ENCODE measurements around the gene ABCC3.
A peak's percentile ranks its signal among the peaks of the same experiment; 100 is the strongest.
"Not testable (repeated sequence)": the region's sequence is repeated elsewhere in the genome, so short reads cannot be mapped to it uniquely, and the experiment has no call there.

ABCC3 gene

DNA sequence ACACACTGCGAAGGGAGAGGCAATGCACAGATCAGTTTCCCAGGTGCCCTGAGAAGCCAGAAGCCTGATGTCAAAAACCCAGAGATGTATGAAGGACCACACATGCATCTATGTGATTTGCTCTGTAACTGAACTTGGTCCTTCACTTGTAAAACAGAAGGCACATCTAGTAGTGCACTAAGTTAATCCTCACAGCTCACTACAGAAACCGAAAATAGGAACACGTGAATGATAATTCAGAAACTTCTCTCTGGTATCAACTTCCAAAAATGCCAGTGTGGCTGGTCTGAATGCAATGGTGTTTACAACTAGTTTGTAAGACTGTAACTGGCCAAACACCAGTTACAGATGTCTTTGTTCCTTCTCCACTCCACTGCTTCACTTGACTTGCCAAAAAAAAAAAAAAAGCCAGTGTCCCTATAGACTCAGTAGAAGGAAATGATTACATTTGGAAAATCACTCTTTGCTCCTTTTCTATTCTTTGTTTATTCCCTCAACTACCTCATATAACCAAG, 61.7 kb downstream of the ABCC3 start:
- peaks cover 12% of the 10 kb centered on the region for H3K4me1 ChIP-seq (ENCODE audit: insufficient read depth, low read length)
- H3K4me3 ChIP-seq (ENCODE audit: low read length) = no peak overlapping the region
- H3K27me3 ChIP-seq (ENCODE audit: insufficient read depth, low read length) = no peaks in the 10 kb centered on the region
- no peak overlapping the region for H2AFZ ChIP-seq (ENCODE audit: low read depth, low read length)
- H3K36me3 ChIP-seq (ENCODE audit: insufficient read depth, low read length) = peaks cover 62% of the 10 kb centered on the region
- no peaks in the 10 kb centered on the region for H3K9me3 ChIP-seq (ENCODE audit: low read length)

DNA sequence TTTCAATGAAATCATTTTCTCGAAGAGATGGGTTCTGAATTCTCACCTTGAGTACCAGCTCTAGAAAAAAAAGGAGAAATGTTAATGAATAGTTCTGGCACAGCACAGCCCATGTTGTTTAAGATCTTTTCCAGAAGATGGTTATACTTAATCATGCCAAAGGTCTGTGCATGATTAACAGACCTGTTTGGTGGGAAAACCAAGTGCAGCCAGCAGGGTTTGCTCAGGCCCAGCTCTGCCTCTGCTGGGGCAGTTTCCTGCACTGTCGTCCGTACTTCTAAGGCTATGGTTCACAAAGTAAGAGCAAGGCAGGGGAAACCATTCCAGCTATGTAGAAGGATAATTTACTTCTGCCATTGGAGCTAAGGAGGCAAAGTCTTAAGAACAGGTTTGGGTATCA, 62.4 kb downstream of the ABCC3 start:
- no peaks in the 10 kb centered on the region for H3K9me3 ChIP-seq (ENCODE audit: low read length)
- no peaks in the 10 kb centered on the region for H3K27me3 ChIP-seq (ENCODE audit: insufficient read depth, low read length)
- H2AFZ ChIP-seq (ENCODE audit: low read depth, low read length) = no peak overlapping the region
- H3K4me1 ChIP-seq (ENCODE audit: insufficient read depth, low read length) = peaks cover 5% of the 10 kb centered on the region
- peaks cover 67% of the 10 kb centered on the region for H3K36me3 ChIP-seq (ENCODE audit: insufficient read depth, low read length)
- no peak overlapping the region for H3K4me3 ChIP-seq (ENCODE audit: low read length)

DNA sequence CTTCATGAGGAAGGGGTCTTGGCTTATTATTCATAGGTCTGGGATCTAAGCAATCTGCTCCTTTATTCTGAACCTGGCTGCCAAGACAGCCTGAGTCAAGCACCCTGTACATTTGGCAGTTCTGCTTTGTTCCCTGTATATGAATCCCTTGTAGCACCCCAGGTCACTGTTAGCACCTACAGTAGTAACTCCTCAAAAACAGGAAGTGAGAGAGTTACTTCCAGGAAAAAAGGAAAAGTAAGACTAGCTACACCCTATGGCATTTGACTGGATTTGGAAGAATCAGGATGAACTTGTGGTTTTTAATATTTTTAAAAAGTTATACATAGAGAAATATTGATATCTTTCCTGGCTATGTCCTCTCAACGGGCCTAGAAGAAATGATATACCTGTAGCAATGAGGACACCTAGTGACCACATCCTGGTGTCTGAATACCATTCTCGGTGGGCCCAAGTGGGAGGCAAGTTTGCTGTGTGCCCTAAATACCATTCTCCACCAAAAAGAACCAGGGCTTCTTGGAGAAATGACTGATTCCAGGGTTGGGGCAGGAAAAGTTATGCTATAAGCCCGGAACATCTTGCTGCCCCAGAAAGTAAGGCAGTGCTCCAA, 63.1 kb downstream of the ABCC3 start:
- Histone ChIP-seq H3K27me3 (ENCODE audit: insufficient read depth, low read length) (no peaks in the 10 kb centered on the region), H2AFZ (ENCODE audit: low read depth, low read length) (no peak overlapping the region), H3K36me3 (ENCODE audit: insufficient read depth, low read length) (peaks cover 70% of the 10 kb centered on the region), H3K4me3 (ENCODE audit: low read length) (no peak overlapping the region), H3K4me1 (ENCODE audit: insufficient read depth, low read length) (no peaks in the 10 kb centered on the region), H3K9me3 (ENCODE audit: low read length) (no peaks in the 10 kb centered on the region)

DNA sequence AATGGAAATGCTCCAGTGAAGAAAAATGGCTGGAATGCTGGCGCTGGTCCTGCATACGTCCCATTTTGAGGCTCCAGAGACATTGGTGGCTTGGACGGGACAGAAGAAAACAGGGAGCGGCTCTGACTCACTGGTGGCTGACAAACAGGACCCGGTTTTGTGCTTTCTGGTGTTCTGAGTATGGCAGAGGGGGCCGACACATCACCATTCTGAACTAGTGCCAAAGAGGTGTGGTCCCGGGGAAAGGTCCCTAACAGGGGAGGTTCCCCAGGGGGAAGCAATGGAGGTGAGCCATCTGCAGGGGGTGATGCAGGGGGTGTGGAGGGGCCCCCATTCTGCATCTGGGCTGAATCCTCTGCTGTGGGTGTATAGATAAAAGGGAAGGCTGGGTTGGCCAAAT, 64.7 kb downstream of the ABCC3 start:
- Histone ChIP-seq H3K36me3 (ENCODE audit: insufficient read depth, low read length) (peaks cover 74% of the 10 kb centered on the region), H3K9me3 (ENCODE audit: low read length) (no peaks in the 10 kb centered on the region), H3K4me3 (ENCODE audit: low read length) (no peak overlapping the region), H3K27me3 (ENCODE audit: insufficient read depth, low read length) (no peaks in the 10 kb centered on the region), H2AFZ (ENCODE audit: low read depth, low read length) (no peak overlapping the region), H3K4me1 (ENCODE audit: insufficient read depth, low read length) (no peaks in the 10 kb centered on the region)

DNA sequence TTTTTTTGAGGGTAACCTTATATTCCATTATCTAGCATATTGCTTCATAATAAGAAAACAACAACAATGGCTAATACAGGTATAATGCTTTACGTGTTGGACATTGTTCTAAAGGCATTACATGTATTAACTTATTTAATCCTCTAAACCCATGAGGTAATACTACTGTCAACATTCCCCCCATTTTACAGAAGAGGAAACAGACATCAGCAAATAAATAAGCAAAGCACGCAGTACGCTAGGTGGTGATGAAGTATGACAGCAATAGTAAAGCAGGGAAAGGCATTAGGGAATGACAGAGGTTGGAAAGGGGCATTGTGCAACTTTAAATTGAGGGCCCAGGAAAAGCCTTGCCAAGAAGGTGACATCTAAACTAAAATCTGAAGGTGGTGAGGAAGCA, 68.5 kb downstream of the ABCC3 start:
- no peaks in the 10 kb centered on the region for H3K27me3 ChIP-seq (ENCODE audit: insufficient read depth, low read length)
- H3K9me3 ChIP-seq (ENCODE audit: low read length) = no peaks in the 10 kb centered on the region
- peaks cover 2% of the 10 kb centered on the region for H3K4me1 ChIP-seq (ENCODE audit: insufficient read depth, low read length)
- no peak overlapping the region for H2AFZ ChIP-seq (ENCODE audit: low read depth, low read length)
- peaks cover 43% of the 10 kb centered on the region for H3K36me3 ChIP-seq (ENCODE audit: insufficient read depth, low read length)
- no peak overlapping the region for H3K4me3 ChIP-seq (ENCODE audit: low read length)

DNA sequence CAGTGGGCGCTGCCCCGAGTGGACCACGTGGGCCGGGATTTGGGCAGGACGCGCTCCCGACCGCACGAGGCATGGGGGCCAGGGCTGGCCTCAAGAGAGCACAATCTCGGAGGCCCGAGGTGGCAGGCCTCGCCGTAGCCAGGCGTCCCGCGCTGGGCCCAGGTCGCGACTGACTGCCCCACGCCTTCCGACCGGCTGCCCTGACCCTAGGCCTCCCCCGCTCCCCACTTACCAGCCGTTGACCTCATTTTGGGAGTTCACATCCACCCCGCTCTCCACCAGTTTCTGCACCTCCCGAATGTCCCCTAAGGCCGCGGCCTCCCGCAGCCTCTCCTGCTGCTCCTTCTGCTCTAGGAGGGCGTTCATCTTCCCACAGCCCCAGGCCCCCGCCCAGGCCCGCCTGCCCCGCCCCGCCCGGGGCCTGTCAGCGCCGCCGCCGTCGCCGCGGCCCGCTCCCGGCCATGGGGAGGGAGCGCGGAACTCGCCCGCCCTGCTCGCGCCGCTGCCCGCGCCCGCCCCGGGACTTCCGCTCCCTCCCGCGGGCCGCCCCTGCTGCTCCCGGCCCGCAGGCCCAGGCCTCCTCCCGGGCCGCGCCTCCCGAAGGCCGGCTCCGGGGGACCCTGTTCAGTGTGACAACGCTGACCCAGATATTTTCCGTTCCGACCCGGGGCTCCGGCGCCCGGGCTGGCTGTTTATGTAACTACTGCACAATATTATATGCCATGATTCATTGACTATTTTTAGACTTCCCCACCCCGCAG, 72.8 kb downstream of the ABCC3 start, which contains the start of gene ANKRD40:
Gene ANKRD40 (minus strand): TSS at position 626 of the 761 bp plus-strand sequence. CDS start 260 bp downstream, at position 366.
- peaks cover 15% of the 10 kb centered on the region for H3K36me3 ChIP-seq (ENCODE audit: insufficient read depth, low read length)
- H2AFZ ChIP-seq (ENCODE audit: low read depth, low read length) = peak within 1 kb of the TSS; percentile 93
- no peaks in the 10 kb centered on the region for H3K27me3 ChIP-seq (ENCODE audit: insufficient read depth, low read length)
- H3K4me3 ChIP-seq (ENCODE audit: low read length) = peak within 1 kb of the TSS; percentile 96
- H3K4me1 ChIP-seq (ENCODE audit: insufficient read depth, low read length) = peaks cover 13% of the 10 kb centered on the region
- no peaks in the 10 kb centered on the region for H3K9me3 ChIP-seq (ENCODE audit: low read length)

DNA sequence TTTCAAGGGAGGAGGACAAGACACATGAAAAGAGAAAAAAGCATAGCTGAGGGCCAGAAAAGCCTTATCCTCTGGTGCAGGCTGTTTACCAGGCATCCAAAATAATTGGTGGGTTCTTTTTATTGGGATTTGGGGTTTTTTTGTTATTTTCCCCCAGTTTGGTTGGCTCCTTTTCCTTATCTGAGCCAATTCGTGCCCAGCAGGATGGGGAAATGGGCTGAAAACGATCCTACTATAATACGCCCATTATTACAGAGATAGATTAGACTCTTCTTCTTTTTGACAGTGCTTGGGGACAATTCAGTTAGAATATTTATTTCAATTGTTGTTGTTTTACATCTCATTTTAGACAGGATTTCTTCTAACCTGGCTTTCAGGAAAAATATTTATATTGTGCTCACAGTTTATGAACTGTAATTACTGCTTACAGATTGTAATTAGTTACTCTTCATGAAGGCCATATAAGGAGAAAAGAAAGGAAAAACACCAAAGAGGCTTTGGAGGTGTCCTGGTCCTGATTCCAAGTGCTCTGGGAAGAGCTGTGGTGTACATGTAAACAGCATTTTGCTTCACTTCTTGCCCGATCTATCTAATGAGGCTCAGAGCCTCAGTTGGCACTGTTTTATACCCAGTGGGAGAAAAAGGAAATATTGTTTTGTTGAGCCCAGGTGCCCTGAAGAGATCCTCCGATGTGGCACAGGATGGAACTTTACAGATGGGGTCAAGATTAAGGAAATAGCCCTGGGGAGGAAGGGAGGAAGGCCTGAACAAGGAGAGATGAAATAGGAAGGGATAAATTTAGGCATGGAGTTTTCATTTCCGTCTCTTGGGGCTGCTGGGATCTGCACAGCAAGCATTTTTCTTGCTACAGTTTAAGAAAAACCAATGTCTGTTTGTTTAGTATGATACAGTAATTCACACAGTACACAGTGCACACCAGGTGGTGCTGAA, 73.6 kb downstream of the ABCC3 start:
- H3K9me3 ChIP-seq (ENCODE audit: low read length) = no peaks in the 10 kb centered on the region
- peaks cover 13% of the 10 kb centered on the region for H3K4me1 ChIP-seq (ENCODE audit: insufficient read depth, low read length)
- H2AFZ ChIP-seq (ENCODE audit: low read depth, low read length) = peak overlapping the region; percentile 93
- no peaks in the 10 kb centered on the region for H3K27me3 ChIP-seq (ENCODE audit: insufficient read depth, low read length)
- H3K4me3 ChIP-seq (ENCODE audit: low read length) = peak overlapping the region; percentile 96
- peaks cover 7% of the 10 kb centered on the region for H3K36me3 ChIP-seq (ENCODE audit: insufficient read depth, low read length)

DNA sequence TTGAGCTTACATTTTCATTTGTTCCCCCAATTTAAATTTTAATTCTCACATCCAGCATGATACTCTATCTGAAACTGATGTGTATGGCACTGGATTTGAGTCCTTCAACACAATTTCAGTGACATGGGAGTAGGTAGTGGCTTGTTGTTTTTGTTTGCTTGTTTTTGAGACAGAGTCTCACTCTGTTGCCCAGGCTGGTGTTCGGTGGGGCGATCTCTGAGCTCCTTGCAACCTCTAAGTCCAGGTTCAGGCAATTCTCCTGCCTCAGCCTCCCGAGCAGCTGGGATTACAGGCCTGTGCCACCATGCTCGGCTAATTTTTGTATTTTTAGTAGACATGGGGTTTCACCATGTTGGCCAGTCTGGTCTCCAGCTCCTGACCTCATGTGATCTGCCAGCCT, 74.4 kb downstream of the ABCC3 start:
- peak overlapping the region; percentile 96 for H3K4me3 ChIP-seq (ENCODE audit: low read length)
- not testable (repeated sequence) for H3K36me3 ChIP-seq (ENCODE audit: insufficient read depth, low read length); H3K27me3 ChIP-seq (ENCODE audit: insufficient read depth, low read length); H3K9me3 ChIP-seq (ENCODE audit: low read length)
- H2AFZ ChIP-seq (ENCODE audit: low read depth, low read length) = peak overlapping the region; percentile 93
- H3K4me1 ChIP-seq (ENCODE audit: insufficient read depth, low read length) = peaks cover 13% of the 10 kb centered on the region

DNA sequence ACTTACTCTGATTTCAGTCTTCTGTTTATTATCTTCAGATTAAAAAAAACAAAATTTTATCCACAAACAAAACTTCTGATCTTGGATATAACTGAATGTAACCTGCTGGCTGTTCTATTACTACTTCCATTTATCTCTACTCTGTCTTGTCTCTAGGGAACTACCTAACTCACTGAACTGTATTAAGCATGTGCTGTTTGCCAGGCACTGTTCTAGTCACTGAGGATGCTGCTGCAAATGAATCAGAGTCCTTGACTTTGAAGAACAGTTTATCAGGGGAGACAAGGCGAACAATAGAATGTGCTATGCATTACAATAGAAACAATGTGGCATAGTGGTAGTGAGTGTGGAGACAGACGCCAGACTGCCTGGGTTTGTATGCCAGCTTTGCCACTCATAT, 75.3 kb downstream of the ABCC3 start:
- peaks cover 13% of the 10 kb centered on the region for H3K4me1 ChIP-seq (ENCODE audit: insufficient read depth, low read length)

DNA sequence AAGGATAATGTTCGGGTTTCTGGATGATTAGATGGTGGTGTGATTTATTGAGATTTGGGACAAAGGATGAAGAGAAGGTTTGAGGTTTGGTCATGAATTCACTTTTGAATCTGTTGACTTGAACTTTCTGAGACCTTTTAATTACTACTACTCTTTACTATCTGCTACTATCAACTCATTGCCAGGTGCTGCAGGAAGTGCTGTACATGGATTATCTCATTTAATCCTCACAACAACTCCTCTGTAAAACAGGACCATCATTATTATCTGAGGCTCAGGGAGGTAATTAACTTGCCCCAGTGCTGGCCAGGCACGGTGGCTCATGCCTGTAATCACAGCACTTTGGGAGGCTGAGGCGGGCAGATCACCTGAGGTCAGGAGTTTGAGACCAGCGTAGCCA, 76.0 kb downstream of the ABCC3 start:
- Histone ChIP-seq H2AFZ (ENCODE audit: low read depth, low read length) (no peak overlapping the region), H3K36me3 (ENCODE audit: insufficient read depth, low read length) (no peaks in the 10 kb centered on the region), H3K9me3 (ENCODE audit: low read length) (no peaks in the 10 kb centered on the region), H3K27me3 (ENCODE audit: insufficient read depth, low read length) (no peaks in the 10 kb centered on the region), H3K4me3 (ENCODE audit: low read length) (no peak overlapping the region), H3K4me1 (ENCODE audit: insufficient read depth, low read length) (peaks cover 13% of the 10 kb centered on the region)

More for the DNA sequence above, 75.3 kb downstream of the ABCC3 start:
- Histone ChIP-seq H3K4me3 (ENCODE audit: low read length) (no peak overlapping the region), H3K36me3 (ENCODE audit: insufficient read depth, low read length) (no peaks in the 10 kb centered on the region), H3K9me3 (ENCODE audit: low read length) (no peaks in the 10 kb centered on the region), H2AFZ (ENCODE audit: low read depth, low read length) (no peak overlapping the region), H3K27me3 (ENCODE audit: insufficient read depth, low read length) (no peaks in the 10 kb centered on the region)

DNA sequence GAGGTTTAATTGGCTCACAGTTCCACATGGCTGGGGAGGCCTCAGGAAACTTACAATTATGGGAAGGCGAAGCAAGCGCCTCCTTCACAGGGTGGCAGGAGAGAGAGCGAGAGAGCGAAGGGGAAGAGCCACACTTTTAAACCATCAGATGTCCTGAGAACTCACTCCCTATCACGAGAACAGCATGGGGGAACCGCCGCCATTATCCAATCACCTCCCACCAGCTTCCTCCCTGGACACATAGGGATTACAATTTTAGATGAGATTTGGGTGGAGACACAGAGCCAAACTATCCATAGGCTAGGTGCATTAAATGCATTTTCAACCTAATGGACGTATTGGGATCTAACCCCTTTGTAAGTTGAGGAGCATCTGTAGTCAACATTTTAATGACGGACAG, 78.0 kb downstream of the ABCC3 start:
- Histone ChIP-seq H3K36me3 (ENCODE audit: insufficient read depth, low read length) (no peaks in the 10 kb centered on the region), H3K4me3 (ENCODE audit: low read length) (no peak overlapping the region), H3K4me1 (ENCODE audit: insufficient read depth, low read length) (peaks cover 11% of the 10 kb centered on the region), H3K9me3 (ENCODE audit: low read length) (no peaks in the 10 kb centered on the region), H3K27me3 (ENCODE audit: insufficient read depth, low read length) (no peaks in the 10 kb centered on the region), H2AFZ (ENCODE audit: low read depth, low read length) (no peak overlapping the region)

DNA sequence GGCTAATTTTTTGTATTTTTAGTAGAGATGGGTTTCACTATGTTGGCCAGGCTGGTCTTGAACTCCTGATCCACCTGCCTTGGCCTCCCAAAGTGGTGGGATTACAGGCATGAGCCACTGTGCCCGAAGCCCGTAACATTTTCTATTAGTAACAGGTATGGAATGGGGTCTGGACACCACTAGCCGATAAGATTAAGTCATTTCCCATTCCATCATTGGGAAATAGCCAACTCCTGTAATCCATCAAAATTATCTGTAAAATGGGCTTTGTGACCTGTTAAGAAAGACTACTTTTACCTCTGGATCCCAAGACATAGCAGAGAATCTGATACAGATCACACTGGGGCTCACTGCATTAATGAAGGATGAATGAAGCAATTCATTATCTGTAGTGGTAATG, 80.8 kb downstream of the ABCC3 start:
- H3K27me3 ChIP-seq (ENCODE audit: insufficient read depth, low read length) = no peaks in the 10 kb centered on the region
- no peaks in the 10 kb centered on the region for H3K9me3 ChIP-seq (ENCODE audit: low read length)
- H3K4me1 ChIP-seq (ENCODE audit: insufficient read depth, low read length) = peaks cover 2% of the 10 kb centered on the region
- H3K36me3 ChIP-seq (ENCODE audit: insufficient read depth, low read length) = no peaks in the 10 kb centered on the region
- H3K4me3 ChIP-seq (ENCODE audit: low read length) = no peak overlapping the region
- H2AFZ ChIP-seq (ENCODE audit: low read depth, low read length) = no peak overlapping the region

Measured in neuron (in vitro differentiated cells).